PC-9 (cell line): ENCODE results near the gene STXBP2.

Experiments used
- EZH2 ChIP-seq: fragments of 200-600 bp; sonication (generic); IDR thresholded peaks from 2 replicates; pipeline ENCODE4 v1.8.0; 2017; ENCODE audit warnings: antibody characterized with exemption, low read depth
- TF ChIP-seq, protein P1 (sequence below): fragments of 200-600 bp; sonication (generic); conservative IDR thresholded peaks from 2 replicates; pipeline ENCODE4 v1.6.1; 2017; ENCODE audit warnings: mixed run types, antibody characterized with exemption, mild to moderate bottlenecking, moderate library complexity

DNA sequence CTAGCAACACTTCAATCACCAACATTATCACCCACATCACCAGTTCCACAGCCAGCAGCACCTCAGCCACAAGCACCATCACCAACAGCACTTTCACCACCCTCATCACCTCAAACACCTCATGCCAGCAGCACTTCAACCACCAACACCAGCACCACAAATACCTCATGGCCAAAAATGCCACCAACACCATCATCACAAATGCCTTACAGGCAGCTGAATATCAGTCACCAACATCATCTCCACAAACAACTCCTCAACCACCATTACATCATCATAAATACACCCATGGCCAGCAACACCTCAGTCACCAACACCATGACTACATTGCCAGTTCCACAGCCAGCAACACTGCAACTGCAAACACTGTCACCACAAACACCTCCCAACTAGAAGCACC is 54.6 kb downstream of the STXBP2 start:
- TF ChIP-seq, protein P1, sequence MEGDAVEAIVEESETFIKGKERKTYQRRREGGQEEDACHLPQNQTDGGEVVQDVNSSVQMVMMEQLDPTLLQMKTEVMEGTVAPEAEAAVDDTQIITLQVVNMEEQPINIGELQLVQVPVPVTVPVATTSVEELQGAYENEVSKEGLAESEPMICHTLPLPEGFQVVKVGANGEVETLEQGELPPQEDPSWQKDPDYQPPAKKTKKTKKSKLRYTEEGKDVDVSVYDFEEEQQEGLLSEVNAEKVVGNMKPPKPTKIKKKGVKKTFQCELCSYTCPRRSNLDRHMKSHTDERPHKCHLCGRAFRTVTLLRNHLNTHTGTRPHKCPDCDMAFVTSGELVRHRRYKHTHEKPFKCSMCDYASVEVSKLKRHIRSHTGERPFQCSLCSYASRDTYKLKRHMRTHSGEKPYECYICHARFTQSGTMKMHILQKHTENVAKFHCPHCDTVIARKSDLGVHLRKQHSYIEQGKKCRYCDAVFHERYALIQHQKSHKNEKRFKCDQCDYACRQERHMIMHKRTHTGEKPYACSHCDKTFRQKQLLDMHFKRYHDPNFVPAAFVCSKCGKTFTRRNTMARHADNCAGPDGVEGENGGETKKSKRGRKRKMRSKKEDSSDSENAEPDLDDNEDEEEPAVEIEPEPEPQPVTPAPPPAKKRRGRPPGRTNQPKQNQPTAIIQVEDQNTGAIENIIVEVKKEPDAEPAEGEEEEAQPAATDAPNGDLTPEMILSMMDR: no peak
- TF ChIP-seq EZH2: no peak
